Measurements from ENCODE around the gene CARS2. TPM values are rescaled to one million over a fixed set of nuclear protein-coding genes. Genes with fewer than 3 reads are reported as not detected.

Gene CARS2
- total RNA-seq, 1 experiment from 2014 or later: 41.9 TPM

DNA sequence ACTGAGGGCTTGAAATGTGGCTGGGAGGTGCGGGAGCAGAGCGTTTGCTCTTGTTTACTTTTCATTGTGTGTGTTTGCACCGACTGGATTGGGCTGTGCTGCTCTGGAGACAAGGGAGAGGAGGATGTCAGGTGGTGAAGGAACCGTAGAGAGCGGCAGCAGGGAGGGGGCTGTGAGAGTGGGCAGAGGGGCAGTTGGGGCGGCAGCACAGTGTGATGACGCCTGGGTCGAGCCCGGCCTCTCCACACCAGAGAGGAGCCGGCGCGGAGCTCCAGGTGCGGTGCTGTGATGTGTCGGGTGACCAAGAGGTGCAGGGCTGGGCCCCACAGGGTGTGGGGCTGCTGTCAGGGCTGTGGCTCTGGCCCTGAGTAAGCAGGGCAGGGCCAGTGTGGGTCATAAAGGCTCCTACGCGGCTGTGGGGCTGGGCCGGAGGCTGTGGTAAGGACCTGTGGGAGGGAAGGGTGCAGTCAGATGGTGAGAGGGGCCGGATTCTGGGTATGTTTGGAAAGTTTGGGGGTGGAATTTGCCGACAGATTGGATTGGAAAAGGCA lies 80.1 kb downstream of the CARS2 start:
- no peak overlapping the region for H2BK5ac ChIP-seq (ENCODE audit: insufficient read length, low read length)
- peak overlapping the region; percentile 4 to 86 (median 64); a peak in 5 of 7 replicates for H3K27ac Mint-ChIP-seq
- H3K14ac ChIP-seq (ENCODE audit: insufficient read depth, low read length): no peak overlapping the region
- no peak overlapping the region for H3K4ac ChIP-seq (ENCODE audit: low read depth, low read length)
- H3K23me2 ChIP-seq (ENCODE audit: insufficient read length, low read depth, low read length, poor library complexity, severe bottlenecking): no peaks in the 10 kb centered on the region
- H3K79me1 ChIP-seq (ENCODE audit: insufficient read depth, low read depth, low read length, poor library complexity, severe bottlenecking): peaks cover 10% of the 10 kb centered on the region
- H3K4me3 Mint-ChIP-seq: no peak overlapping the region
- H2BK12ac ChIP-seq (ENCODE audit: insufficient read length, low read depth, low read length): no peak overlapping the region
- peaks cover 23% of the 10 kb centered on the region; the same call in 1 of the 2 replicates for H3K79me2 ChIP-seq (ENCODE audit: insufficient read depth, low read length)
- no peak overlapping the region for H3T11ph ChIP-seq (ENCODE audit: low read length)
- no peak overlapping the region for H2BK120ac ChIP-seq (ENCODE audit: low read depth, low read length, poor library complexity, severe bottlenecking)
- no peak overlapping the region for H4K91ac ChIP-seq (ENCODE audit: insufficient read length, low read depth, low read length)
- peaks cover 13 to 16% of the 10 kb centered on the region in 2 experiments for H3K4me1 Mint-ChIP-seq
- H3K27me3 Mint-ChIP-seq (ENCODE audit: low read depth): no peaks in the 10 kb centered on the region
- no peak overlapping the region for H3K9ac ChIP-seq (ENCODE audit: extremely low read depth, insufficient read length, low read length)
- no peak overlapping the region for H2BK15ac ChIP-seq (ENCODE audit: low read depth, low read length)
- H3K4me2 ChIP-seq (ENCODE audit: insufficient read depth, insufficient read length, low read length): no peak overlapping the region
- no peak overlapping the region for H2AFZ ChIP-seq (ENCODE audit: low read length)
- H3K27me3 ChIP-seq (ENCODE audit: insufficient read depth, low read length): no peaks in the 10 kb centered on the region
- no peak overlapping the region for H3K27ac ChIP-seq (ENCODE audit: insufficient read length, low read depth, low read length)
- H3K18ac ChIP-seq (ENCODE audit: insufficient read length, low read depth, low read length): no peak overlapping the region
- no peaks in the 10 kb centered on the region for H3K9me3 Mint-ChIP-seq
- no peak overlapping the region for H2BK20ac ChIP-seq (ENCODE audit: low read depth, low read length, poor library complexity, severe bottlenecking)
- H3K9me3 ChIP-seq (ENCODE audit: control insufficient read depth, low read depth, low read length): no peaks in the 10 kb centered on the region
- H2AK5ac ChIP-seq (ENCODE audit: insufficient read length, low read length): no peak overlapping the region
- H3K56ac ChIP-seq (ENCODE audit: insufficient read length, low read depth, low read length): no peak overlapping the region
- H3K36me3 Mint-ChIP-seq (ENCODE audit: insufficient read depth in 1 of 3, low read depth in 3 of 3): peaks cover 13 to 48% (median 45%) of the 10 kb centered on the region in 3 experiments
- no peak for DNase-seq
- no CpG with 5 or more reads among the region's 19 CpGs for WGBS (ENCODE audit: extremely low coverage, insufficient read length, low lambda C conversion rate)
- TF ChIP-seq, protein P1, sequence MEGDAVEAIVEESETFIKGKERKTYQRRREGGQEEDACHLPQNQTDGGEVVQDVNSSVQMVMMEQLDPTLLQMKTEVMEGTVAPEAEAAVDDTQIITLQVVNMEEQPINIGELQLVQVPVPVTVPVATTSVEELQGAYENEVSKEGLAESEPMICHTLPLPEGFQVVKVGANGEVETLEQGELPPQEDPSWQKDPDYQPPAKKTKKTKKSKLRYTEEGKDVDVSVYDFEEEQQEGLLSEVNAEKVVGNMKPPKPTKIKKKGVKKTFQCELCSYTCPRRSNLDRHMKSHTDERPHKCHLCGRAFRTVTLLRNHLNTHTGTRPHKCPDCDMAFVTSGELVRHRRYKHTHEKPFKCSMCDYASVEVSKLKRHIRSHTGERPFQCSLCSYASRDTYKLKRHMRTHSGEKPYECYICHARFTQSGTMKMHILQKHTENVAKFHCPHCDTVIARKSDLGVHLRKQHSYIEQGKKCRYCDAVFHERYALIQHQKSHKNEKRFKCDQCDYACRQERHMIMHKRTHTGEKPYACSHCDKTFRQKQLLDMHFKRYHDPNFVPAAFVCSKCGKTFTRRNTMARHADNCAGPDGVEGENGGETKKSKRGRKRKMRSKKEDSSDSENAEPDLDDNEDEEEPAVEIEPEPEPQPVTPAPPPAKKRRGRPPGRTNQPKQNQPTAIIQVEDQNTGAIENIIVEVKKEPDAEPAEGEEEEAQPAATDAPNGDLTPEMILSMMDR (conservative IDR thresholded peaks at IDR 0.05): no peak
- H4K20me1 ChIP-seq (ENCODE audit: control insufficient read depth, insufficient read depth, insufficient read length): no peaks in the 10 kb centered on the region
- H3K23ac ChIP-seq (ENCODE audit: insufficient read length, low read depth, low read length): no peak overlapping the region
- no peak overlapping the region for H4K5ac ChIP-seq (ENCODE audit: insufficient read length, low read depth, low read length)
- no peaks in the 10 kb centered on the region for H3K4me1 ChIP-seq (ENCODE audit: insufficient read depth, low read length)
- no peak overlapping the region for H4K8ac ChIP-seq (replicated peaks; ENCODE audit: insufficient read length, low read depth, low read length)
